ENCODE data around the gene WNK2. TPM values are rescaled to one million over a fixed set of nuclear protein-coding genes. Genes with fewer than 3 reads are reported as not detected.

WNK2 gene
- total RNA-seq, 4 donors from 2014 or later: 155 to 577 (median 259) TPM

DNA sequence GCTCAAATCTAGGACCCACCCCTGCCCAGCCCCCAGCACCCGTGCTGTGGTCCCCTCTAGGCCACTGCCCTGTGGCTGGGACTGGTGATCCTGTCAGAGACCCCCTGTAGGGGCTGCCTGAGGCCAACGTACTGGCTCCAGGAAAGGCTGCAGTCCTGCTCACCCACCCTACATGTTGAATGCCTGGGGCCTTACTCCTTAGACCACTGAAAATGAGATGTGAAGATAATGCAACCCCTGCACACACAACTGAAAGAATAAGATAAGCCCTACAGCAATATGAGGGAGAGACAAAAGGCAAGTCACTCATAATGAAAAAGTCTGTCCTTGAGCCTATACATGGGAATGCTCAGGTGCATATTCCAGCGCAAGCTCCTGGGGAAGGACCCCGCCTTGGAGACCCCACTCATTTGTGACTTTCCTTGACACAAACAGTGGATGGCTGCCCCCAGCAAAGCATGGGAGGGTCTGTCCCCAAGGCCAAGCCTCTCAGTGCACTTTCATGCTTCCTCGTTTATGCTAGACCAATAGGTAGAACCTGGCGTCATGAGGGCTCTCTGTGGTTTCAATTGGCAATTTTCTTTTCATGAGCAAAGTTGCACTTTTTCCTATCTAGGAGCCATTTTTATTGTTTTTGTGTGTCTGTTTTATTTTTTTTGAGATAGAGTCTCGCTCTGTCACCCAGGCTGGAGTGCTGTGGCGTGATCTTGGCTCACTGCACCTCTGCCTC lies 12.5 kb upstream of the WNK2 start:
- no peak for DNase-seq
- Histone ChIP-seq H3K9me3 (no peaks in the 10 kb centered on the region), H3K4me1 (peaks cover 0 to 5% (median 0%) of the 10 kb centered on the region in 4 donors), H3K27me3 (no peaks in the 10 kb centered on the region), H3K4me3 (no peak overlapping the region), H3K27ac (no peak overlapping the region), H3K36me3 (no peaks in the 10 kb centered on the region)
- no peak for TF ChIP-seq POLR2A (IDR thresholded peaks at IDR 0.05)
- TF ChIP-seq, protein P1, sequence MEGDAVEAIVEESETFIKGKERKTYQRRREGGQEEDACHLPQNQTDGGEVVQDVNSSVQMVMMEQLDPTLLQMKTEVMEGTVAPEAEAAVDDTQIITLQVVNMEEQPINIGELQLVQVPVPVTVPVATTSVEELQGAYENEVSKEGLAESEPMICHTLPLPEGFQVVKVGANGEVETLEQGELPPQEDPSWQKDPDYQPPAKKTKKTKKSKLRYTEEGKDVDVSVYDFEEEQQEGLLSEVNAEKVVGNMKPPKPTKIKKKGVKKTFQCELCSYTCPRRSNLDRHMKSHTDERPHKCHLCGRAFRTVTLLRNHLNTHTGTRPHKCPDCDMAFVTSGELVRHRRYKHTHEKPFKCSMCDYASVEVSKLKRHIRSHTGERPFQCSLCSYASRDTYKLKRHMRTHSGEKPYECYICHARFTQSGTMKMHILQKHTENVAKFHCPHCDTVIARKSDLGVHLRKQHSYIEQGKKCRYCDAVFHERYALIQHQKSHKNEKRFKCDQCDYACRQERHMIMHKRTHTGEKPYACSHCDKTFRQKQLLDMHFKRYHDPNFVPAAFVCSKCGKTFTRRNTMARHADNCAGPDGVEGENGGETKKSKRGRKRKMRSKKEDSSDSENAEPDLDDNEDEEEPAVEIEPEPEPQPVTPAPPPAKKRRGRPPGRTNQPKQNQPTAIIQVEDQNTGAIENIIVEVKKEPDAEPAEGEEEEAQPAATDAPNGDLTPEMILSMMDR (IDR thresholded peaks at IDR 0.05): no peak

DNA sequence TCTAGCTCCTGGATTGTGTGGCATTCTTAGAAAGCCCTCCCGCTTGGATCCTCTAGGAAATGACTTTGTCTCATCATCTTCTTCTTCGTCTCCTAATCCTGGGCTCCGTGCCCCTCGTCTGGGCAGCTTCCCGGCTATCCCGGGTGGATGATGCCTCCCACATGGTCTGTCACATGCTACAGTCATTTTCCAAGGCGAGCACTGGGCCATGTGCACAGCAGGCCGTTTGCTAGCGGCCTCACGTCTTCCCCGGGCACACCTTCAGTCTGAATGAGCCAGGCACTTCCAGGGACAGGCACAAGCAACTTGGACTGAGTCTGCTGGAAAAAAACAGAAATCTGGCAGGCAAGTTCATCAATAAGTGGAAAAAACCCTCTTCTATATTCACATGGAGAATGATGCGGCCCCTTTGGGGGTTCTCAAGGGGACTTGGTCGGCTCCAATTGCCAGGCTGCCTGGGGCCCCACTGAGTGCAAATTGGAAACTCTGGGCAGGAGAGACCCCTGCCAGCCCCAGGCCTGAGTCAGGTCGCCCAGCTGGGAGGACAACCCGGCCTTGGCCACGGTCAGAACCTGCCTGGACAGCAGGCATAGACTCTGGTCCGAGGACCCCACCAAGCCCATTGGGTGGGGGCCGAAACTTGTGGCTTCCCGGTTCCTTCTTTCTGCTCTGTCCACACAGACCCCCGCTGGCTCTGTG lies 11.1 kb upstream of the WNK2 start:
- no peak overlapping the region for H3K27ac ChIP-seq
- DNase-seq: no peak
- H3K36me3 ChIP-seq: no peaks in the 10 kb centered on the region
- TF ChIP-seq POLR2A (IDR thresholded peaks at IDR 0.05): no peak
- TF ChIP-seq, protein P1 (IDR thresholded peaks at IDR 0.05): no peak
- no peaks in the 10 kb centered on the region for H3K27me3 ChIP-seq
- H3K4me1 ChIP-seq: peaks cover 0 to 5% (median 0%) of the 10 kb centered on the region in 4 donors
- no peaks in the 10 kb centered on the region for H3K9me3 ChIP-seq
- H3K4me3 ChIP-seq: no peak overlapping the region

DNA sequence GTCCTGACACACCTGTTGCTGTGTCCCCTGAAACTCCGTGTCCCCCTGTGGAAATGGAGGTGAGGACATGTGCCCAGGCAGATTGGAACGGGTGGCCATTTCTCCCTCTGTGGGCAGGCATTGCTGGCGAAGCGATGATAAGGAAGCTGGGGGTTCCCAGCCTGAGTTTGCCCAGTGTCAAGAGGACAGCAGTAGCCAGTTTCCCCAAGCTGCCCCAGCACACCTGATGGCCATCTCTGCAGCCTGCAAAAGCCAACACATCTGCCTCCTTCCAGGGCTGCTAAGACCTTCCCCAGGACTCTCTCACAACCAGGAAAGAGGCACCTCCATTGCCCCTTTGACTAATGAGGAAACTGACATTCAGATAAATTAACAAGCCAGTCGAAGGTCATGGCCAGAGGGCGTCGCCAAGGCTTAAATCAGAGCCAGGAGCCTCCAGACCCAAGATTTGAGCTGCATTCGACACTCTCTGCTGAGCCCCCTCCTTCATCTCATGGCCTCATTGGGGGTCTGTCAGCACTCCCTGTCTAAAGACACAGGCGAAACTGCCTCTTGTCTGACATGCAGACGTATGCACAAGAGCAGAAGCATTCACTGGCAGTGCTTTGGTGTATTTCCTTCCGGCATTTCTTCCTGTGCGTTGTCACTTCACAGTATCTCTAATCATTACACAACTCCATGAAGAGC lies 10.4 kb upstream of the WNK2 start:
- Histone ChIP-seq H3K27me3 (no peaks in the 10 kb centered on the region), H3K4me3 (no peak overlapping the region), H3K27ac (no peak overlapping the region), H3K36me3 (no peaks in the 10 kb centered on the region), H3K9me3 (no peaks in the 10 kb centered on the region), H3K4me1 (peaks cover 0 to 5% (median 0%) of the 10 kb centered on the region in 4 donors)
- no peak for TF ChIP-seq POLR2A (IDR thresholded peaks at IDR 0.05)
- TF ChIP-seq, protein P1 (IDR thresholded peaks at IDR 0.05): no peak
- DNase-seq: peak in 1 of 3 donors; percentile 57

DNA sequence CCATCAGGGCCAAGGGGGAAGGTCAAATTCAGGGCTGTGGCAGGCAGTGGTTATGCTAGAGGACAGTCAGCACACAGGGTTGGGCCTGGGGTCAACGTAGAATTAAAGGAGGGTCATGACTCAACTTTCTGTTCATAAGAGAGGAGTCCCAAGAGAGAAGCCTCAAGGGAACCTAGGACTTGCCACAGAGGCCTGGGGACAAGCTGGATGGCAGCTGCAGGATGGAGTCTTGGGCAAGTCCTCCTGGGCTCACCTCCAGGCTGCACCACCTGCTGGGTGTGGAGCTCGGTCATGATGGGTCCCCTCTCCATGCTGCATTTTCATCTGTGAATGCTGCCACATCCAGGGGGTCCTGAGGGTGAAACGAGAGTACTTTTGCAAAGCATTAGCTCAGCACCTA lies 9.0 kb upstream of the WNK2 start:
- Histone ChIP-seq H3K4me1 (peaks cover 0 to 5% (median 0%) of the 10 kb centered on the region in 4 donors), H3K27me3 (no peaks in the 10 kb centered on the region), H3K36me3 (no peaks in the 10 kb centered on the region), H3K4me3 (no peak overlapping the region), H3K9me3 (no peaks in the 10 kb centered on the region), H3K27ac (no peak overlapping the region)
- no peak for DNase-seq
- no peak for TF ChIP-seq POLR2A (IDR thresholded peaks at IDR 0.05)
- TF ChIP-seq, protein P1 (IDR thresholded peaks at IDR 0.05): no peak

DNA sequence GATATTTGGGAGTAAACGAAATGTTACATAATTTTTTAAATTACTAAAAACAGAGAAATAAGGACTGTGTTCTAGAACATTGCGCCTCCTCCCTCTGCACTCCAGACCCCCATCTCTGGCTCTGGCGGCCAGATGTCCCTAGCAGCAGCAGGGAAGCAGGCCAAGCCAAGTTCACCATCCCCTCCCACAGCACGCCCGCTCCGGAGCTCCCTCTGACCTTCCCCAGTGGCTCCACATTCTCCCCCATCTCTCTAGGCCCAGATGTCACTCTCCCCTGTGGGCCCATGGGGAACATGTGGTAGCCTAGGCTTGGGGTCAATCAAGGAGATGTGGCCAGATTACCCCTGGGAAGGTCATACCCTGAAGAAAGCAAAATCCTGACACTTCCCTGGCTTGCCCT lies 6.3 kb upstream of the WNK2 start:
- Histone ChIP-seq H3K4me3 (no peak overlapping the region), H3K27ac (no peak overlapping the region), H3K9me3 (no peaks in the 10 kb centered on the region), H3K36me3 (no peaks in the 10 kb centered on the region), H3K4me1 (peaks cover 0 to 6% (median 0%) of the 10 kb centered on the region in 4 donors), H3K27me3 (no peaks in the 10 kb centered on the region)
- no peak for TF ChIP-seq POLR2A (IDR thresholded peaks at IDR 0.05)
- TF ChIP-seq, protein P1 (IDR thresholded peaks at IDR 0.05): no peak
- no peak for DNase-seq
